Measurements from ENCODE around the gene ZBTB21.
"Not testable (repeated sequence)": the region's sequence is repeated elsewhere in the genome, so short reads cannot be mapped to it uniquely, and the experiment has no call there.

Gene ZBTB21

DNA sequence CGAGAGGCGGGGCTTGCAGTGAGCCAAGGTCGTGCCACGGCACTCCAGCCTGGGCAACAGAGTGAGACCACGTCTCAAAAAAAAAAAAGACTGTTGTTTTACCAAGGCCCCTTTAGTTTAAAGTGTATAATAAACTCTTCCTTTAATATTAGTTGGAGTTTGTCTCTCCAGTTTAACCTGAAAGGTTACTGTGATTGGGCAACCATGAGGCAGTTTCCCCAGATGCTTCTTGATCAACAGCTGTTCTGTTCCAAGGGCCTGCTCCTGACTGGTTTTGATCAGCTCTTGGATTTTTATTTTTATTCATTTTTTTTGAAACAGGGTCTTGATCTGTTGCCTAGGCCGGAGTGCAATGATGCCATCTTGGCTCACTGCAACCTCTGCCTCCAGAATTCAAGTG is 38.3 kb downstream of the ZBTB21 start:
- FAIRE-seq (no peak), DNase-seq (ENCODE audit: insufficient read length, low spot score) (no peak)

DNA sequence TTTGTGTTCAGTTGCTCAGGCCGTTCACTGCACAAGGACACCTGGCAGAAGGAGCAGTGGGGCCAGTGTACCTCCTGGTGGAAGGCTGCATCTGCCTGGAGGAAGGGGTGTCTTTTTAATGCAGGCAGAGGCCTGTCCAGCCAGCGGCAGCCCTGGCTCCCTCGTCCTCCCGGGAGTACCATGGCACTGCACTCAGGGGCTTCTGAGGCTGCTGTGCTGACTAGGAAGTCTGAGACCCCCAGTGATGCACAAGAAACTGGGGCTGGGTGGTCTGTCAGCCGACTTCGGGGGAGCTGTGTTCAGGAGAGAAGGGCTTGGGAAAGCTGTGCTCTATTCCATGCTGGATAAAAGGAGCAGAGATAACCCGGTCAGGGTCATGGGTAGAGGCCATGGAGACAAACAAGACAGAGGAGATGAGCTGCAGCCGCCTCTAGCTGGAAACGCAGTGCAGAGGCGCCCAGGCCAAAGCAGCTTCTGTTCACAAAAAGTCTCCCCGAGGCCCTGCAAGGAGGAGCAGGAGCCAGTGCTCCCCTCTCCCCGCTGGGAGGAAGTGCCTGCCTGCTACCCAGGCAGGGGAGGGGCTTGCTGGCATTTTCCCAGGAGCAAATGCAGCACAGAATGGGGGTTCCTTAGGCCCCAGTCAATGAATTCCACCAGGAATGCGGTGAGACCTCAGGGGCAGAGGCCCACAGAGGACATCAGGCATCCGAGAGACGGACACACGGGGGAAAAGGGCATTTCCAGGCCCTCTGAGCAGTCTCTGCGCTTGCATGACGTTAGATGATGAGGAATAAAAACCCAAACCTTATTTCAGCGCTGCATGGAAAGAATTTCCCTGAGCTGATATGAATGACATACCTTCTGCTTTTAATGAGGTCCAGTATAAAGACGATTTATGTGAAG is 39.2 kb downstream of the ZBTB21 start:
- DNase-seq (ENCODE audit: insufficient read length, low spot score) = no peak
- no peak for FAIRE-seq

DNA sequence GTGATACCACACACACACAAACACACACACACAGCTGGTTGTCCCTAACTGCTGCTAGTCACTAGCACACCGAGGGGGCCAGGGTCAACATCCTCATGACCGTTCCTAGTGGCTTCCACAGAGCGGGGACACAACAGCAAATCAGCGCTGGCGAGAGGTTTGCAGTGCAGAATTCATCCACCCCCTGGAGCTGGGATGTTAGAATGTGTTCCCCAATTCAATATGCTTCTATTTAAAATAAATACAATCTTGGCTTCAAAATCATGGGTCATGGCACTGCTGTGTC is 40.1 kb downstream of the ZBTB21 start:
- DNase-seq (ENCODE audit: insufficient read length, low spot score) = no peak
- no peak for FAIRE-seq

DNA sequence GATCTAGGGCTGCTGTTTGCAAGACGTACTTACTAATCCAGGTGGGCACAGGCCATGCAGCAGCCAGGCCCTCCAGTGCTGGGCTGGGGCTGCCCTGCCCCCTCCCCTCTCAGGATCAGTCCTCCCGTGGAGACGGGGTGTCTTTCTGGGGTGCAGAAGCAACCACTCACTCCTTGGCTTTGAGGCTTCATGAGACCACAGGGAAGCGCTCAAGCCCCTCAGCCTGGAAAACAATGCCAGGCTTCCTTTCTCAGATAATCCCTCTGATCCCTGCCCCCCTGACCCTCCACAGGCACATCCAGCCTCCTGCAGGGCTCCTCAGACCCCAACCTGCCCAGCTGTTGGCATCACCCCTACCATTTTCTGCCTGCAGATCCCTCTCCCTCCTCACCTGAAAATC is 42.5 kb downstream of the ZBTB21 start:
- DNase-seq (ENCODE audit: insufficient read length, low spot score) (no peak), FAIRE-seq (no peak)

DNA sequence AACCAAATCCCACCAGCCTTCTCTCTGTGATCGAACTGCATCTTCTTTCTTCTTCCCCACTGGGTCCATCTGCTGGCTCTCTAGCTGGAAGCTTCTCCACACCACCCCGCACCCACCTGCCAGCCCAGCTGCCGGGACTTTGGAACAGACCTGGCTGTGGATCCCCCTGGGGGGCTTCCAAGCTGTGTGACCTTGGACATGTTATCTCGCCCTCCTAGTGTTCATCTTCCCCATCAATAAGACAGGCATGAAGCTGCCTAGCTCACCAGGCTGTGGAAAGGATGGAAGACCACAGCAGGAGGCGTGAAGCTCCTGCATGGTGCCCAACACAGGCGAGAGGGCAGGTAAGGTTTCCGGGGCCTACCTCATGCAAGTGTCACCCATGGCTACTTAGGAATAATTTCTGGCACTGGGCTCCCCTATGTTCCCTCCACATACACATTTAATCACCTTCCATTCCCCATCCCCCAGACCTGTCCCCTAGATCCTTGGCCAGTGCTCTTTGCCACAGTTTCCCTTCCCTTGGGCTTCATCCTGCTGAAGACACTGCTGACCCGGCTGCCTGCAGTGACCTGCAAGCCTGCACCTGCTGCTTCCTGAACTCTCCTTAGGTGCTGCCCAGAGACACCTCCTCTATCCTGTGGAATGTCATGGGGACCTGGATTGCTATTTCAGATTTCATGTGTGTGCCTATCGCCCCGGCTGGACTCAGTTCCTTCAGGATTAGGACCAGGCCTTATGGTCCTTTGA is 43.1 kb downstream of the ZBTB21 start:
- DNase-seq (ENCODE audit: insufficient read length, low spot score) (no peak), FAIRE-seq (no peak)

DNA sequence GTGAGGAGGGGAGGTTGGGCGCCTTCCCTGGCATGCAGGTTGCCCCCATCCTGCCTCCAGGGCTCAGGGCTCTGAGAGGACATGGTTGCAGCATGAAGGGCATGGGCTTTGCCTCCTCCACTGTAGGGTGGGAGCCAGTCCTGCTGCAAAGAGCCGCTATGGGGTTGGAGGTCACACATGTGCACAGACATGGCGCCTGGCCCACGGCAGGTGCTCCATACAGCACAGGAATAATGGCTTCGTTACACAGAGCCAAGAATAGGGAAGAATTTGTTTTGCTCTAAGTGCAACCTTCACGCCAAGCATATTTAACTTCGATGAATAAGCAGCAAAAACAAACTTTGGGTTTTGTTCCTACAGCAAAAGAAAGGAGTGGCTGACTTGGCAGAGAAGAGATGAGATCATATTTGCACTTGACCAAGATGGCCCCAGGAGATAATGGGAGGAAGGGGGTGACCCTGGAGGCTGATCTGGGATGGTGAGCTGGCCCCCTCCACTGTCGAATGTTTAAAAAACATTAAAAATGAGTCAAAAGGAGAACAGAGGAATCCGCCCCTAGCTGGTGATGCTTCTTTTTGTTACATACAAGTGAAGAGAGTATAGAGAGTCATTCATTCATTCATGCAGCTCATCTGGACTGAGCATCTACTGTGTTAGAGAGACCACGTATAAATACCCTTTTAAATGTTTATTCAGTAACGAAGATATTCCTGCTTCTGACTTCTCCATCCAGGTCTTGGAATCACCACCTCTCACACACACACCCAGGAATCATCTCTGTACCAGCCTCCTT is 43.9 kb downstream of the ZBTB21 start:
- FAIRE-seq (no peak), DNase-seq (ENCODE audit: insufficient read length, low spot score) (no peak)

DNA sequence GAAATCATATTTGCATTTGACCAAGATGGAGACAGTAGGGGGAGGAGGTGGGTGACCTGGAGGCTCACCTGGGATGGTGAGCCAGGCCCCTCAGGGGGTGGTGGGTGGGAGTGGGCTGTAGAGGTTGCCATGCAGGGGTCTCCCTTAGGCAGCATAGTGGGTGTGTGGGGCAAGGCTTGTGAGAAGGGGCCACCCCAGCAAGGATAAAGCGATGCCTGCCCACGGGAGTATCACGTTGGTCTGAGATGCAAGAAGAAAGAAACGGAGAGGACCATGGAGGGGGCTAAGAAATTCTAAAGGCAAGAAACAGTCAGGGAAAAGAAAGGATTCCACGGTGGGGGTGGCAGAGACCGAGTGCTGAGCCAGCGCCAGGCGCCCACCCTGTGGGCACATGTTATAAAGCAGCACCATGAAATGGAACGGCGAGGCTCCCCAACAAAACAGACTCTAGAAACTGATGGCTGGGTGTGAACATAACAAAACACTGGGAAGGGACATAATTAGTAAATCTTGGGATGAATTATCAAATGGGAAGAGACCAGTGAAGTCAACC is 44.6 kb downstream of the ZBTB21 start:
- FAIRE-seq = no peak
- DNase-seq (ENCODE audit: insufficient read length, low spot score) = no peak

DNA sequence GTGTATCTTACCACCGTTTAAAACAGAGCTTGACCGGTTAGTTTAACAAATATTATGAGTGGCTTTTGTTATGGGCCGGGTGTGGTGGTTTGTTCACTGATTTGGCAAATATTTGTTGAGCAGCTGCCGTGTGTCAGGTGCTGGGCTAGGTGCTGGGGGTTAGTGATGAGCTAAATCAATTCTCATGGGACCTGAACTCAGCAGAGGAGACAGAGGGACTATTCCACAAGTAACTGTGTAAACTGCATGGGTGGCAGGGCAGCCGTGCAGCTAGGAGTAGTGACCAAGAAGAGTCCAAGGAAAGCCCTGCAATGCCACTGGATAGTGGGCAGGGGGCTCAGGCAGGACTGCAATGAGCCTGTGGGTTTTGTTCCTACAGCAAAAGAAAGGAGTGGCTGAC is 45.1 kb downstream of the ZBTB21 start:
- FAIRE-seq (no peak), DNase-seq (ENCODE audit: insufficient read length, low spot score) (no peak)

DNA sequence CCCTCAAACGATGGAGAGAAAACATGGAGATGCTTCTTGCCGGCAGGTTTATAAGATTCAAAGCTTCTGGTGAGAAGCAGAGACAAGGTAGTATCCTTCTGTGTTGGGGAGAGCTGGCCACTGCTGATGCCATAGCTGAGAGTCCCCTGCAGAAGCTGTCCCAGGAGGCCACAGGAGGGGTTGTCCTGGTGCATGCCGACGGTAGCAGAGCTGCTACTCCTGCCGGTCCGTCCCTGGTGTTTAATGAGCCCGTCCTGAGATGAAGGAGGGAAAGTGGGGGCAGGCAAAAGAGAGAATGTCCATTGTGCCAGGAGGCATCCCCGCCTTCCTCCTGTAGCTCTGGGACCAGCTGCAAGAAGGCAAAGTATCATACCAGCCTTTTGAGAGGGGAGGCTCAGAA is 46.0 kb downstream of the ZBTB21 start:
- FAIRE-seq = no peak
- DNase-seq (ENCODE audit: insufficient read length, low spot score) = no peak

DNA sequence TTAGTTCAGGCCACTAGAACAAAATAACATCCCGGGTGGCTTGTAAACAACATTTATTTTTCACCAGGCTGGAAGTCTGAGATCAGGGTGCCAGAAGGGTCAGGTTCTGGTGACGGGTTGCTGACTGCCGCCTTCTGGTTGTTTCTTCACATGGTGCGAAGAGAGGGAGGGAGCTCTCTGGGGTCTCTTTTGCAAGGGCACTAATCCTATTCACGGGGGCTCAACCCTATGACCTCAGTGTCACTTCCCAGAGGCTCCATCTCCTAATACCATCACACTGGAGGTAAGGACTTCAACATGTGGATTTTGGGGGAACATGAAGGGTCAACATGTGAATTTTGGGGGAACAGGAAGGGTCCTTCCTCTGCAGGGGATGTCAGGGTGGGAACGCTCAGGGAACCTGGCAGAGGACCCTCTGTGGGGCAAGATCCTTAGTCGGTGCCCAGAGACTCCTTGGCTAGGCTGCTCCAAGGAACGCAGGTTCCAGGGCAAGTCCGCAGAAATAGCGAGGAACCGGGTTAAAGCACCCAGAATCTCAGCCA is 47.7 kb downstream of the ZBTB21 start:
- no peak for DNase-seq (ENCODE audit: insufficient read length, low spot score)
- FAIRE-seq = no peak

DNA sequence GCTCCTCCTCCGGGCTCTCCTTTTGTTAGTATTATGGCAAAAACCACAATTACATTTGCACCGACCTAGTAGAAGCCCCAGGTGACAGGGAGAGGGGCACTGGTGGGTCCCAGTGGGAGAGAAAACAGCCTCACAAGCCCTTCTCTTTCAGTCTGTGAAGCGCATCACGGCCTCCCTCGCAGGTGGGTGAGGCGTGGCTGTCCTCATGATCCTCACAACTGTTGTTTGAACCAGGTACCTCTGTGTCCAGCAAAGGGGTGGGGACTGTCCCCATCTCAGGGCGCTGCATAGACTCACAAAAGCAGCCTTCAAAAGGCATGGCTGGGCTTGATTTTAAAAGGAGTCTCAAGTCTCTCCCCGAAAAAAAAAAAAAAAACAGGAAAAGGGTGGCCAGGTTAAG is 48.4 kb downstream of the ZBTB21 start:
- DNase-seq (ENCODE audit: insufficient read length, low spot score) (no peak), FAIRE-seq (no peak)

DNA sequence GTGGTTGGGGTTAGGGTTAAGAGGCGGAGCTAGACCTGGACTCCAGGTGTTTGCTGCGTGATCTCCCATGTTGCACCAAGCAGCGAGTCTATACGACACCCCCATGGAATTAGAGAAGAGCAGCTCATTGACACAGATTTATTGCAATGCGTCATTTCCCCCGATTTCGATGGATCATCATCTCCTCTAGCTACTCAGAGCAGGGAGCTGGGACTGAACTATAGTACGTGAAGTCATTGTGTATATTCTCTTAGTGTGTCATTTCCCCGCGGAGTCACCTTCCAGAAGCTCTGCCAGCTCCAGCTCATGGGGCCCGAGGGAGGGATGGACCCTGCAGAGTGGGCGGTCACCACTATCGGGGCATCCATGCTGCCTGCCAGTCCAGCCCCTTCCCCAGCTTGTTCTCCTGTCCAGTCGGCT is 48.9 kb downstream of the ZBTB21 start:
- no peak for FAIRE-seq
- DNase-seq (ENCODE audit: insufficient read length, low spot score) = no peak

DNA sequence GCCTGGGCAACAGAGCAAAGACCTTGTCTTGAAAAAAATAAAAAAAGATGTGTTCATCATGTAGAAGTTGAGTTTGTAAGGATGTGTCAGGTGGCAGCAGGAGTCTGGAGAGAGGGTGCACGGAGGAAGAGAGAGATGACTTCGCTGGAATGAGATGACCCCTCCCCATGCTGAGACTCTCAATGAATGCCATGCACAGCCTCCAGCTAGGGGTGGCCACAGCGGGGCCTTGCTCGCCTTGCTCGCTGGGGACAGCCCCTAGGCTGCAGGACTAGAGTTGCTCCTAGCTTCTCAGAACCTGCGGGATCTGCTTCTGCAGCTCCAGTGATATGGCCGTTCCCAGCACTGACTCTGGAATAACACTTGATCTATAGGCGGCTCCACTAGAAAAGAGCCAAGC is 49.8 kb downstream of the ZBTB21 start:
- DNase-seq (ENCODE audit: insufficient read length, low spot score) (no peak), FAIRE-seq (no peak)

DNA sequence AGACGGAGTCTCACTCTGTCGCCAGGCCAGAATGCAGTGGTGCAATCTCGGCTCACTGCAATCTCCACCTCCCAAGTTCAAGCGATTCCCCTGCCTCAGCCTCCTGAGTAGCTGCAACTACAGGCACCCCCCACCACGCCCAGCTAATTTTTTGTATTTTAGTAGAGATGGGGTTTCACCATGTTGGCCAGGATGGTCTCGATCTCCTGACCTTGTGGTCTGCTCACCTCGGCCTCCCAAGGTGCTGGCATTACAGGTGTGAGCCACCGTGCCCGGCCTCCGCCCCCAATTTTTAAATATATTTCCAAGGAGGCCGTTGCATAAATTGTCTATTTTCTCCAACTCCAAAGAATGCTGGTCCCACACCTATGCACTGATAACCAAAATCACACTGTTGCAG is 50.5 kb downstream of the ZBTB21 start:
- not testable (repeated sequence) for DNase-seq (ENCODE audit: insufficient read length, low spot score); FAIRE-seq

DNA sequence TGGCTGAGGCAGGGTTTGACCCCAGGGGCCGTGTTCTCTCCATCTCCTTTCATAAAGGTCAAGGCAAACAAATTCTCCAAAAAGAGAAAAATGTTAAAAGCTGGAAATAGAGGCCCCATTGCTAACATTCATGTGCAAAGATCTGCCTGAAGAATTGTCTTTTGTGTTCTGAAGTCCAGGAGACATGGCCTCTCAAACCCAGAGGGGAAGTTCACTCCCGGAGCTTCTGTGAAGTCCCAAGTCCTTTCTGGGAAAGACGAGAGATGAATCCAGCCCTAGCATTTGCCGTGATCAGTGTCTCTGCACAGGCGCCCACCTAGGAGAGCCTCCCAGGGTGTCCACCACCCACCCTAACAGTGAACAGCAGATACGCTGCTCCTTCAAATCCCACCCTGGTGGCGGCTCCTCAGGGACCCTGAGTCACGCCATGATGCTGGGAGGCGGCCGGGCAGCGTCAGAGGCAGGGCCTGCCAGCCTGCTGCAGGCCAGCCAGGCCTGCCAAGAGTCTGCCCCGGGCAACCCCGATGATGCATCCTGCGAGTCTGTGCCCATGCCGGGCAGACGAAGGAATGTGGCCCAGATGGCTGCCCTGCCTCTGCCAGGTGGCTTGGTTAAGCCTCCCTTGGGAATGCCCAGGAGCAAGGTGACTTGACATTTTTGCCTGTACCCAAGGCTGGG is 51.1 kb downstream of the ZBTB21 start:
- no peak for DNase-seq (ENCODE audit: insufficient read length, low spot score)
- FAIRE-seq = no peak

DNA sequence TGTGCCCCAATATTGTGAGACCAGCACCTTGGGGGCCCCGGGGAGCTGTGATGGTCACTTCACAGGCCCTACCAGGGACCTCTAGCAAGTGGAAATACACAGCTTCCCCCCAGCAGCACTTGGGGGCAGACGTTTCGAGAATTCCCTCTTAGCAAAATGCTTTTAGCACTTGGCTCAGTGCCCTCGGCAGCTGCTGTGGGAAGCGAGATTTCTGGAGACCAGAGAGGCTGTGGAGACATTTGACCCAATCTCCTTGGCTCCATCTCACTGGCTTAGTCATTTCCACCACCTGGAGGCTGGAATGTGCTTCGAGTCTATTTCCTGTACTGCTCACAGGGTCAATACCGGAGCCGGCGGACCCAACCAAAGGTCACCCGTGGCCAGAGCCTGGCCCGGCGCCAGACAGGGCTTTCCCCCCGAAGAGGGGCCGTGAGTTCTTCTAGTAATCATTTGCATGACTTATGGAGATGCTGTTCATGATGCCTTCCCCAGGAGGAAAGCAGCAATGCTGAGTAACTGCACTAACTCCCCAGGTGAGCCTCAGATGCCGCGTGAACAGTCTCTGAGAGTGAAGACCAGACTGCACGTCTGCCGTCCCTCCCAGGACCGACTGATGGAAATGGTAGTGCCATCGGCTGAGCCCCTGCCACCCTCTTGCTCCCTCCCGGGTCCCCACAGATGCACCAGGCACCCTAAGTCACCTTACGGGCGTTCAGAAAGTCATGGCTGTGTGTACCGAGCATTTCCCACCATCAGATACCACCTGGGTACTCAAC is 52.0 kb downstream of the ZBTB21 start:
- no peak for FAIRE-seq
- DNase-seq (ENCODE audit: insufficient read length, low spot score) = no peak

DNA sequence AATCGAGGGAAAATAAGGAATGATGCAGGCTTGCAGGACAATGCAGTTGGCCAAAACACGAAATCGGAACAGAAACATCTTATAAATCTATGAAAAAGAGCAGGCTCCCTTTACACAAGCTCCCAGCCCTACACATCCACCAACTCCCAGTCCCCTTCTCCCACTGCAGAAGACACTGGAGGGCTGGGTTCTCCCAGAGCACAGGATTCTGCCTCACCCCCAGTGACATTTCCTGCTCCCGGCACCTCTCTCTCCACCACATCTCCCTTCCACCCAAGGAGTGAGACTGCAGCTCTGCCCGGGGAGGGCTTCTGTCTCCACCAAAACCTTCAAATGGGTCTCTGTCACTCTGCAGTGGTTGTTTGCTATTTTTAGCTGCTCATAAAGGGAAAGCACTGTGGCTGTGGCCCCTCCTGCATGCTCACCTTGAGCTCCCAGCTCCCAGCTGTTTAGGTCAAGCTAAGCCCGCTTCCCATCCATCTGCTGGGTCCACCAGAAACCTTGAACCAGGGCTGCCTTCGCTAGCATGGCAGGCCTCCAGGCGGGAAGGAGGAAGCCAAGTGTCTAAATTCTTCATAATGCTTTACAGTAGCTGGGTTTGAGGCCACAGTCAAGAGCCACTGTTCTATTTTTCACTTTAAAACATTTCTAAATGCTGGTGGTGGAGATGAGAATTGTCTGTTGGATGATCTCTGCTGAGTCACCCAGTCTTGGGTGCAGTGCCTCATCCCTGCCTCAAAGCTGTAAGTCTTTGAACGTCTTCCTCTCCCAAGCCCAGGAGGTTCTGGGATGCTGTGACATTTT is 53.0 kb downstream of the ZBTB21 start:
- DNase-seq (ENCODE audit: insufficient read length, low spot score) = no peak

DNA sequence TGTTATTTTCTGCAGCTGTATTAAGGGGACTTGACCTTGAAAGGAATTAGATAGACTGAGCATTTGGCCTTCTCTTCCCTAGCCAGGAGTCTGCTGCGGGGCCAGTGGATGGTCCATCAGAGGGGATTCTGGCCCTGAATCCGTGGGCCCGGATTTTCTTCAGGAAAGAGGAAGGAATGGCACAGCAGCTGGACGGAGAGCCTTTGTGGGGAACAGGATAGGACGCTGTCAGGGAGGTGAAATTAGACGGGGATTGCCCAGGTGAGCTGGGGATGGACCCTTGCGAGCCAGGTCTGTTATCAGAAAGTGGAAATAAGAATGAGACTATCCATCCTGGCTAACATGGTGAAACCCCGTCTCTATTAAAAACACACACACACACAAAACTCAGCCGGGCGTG is 54.6 kb downstream of the ZBTB21 start:
- no peak for FAIRE-seq
- no peak for DNase-seq (ENCODE audit: insufficient read length, low spot score)

More for the DNA sequence above, 53.0 kb downstream of the ZBTB21 start:
- no peak for FAIRE-seq

All from GM19239 (cell line).